ENCODE measurements around the gene PTGDS. TPM values are rescaled to one million over a fixed set of nuclear protein-coding genes. Genes with fewer than 3 reads are reported as not detected.
"Not testable (repeated sequence)": the region's sequence is repeated elsewhere in the genome, so short reads cannot be mapped to it uniquely, and the experiment has no call there.

PTGDS gene
- total RNA-seq, 1 donor from 2014 or later = 49.6 TPM

DNA sequence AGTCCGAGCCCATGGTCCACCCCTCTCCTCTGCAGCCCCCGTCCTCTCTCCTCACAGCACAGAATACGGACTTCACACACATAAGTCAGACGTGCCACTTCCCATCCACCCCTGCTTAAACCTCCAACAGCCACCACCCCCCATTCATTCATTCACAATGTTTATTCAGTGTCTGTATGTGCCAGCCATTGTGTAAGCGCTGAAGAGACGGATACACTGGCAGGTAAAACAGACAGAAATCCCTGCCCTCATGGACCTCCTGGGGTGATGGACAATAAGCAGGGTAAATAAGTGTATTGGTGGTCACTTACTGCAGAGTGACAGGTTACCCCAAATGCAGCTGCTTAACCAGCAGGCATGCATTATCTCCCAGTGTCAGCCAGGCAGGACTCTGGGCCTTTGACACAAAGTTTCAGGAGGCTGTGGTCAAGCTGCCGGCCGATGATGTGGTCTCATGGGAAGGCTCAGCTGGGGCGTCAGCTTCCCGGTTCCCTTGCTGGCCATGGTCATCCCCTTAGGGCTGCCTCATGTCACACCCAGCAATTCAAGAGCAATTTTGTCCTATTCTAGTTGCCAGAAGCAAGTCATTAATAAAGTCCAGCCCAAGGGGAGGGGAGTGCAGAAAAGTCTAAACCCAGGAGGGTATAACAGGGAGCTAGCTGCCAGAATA, 13.1 kb downstream of the PTGDS start:
- no peak for DNase-seq (ENCODE audit: low spot score)

DNA sequence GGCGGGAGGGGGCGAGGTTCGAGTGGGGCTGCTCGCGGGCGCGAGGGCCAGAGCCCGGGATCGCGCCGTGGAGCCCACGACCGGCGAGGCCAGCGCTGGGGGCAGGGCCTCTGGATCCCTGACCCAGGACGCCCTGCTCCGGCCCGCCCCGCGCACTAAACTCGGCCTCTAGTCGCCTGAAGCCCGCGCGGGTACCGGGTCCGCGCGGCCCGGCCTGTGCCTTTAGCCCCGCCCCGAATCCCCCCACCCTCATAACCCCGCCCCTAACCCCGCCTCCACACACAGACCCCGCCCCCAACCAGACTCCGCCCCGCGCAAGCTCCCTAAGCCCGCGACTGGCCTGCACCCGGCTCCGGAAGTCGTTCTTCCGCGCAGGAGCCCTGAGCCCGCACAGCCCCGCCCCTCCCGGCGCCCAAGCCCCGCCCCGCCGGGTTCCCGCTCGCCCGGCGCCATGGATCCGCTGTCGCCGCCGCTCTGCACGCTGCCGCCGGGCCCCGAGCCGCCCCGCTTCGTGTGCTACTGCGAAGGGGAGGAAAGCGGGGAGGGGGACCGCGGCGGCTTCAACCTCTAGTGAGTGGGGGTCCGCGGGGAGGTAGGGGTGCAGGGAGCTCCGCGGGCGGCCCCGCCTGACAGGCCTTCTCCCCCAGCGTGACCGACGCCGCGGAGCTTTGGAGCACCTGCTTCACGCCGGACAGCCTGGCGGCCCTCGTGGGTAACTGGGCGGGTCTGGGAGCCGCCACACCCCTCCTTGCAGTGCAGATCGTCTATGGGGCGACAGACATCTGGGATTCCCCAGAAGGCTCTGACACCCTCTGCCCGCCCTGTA, 14.9 kb downstream of the PTGDS start, which contains the start of gene PAXX:
PAXX (plus strand) TSS at position 430 of the 826 bp plus-strand sequence; CDS start at position 452, 22 bp downstream.
- peak; percentile 87 for DNase-seq (ENCODE audit: low spot score)

DNA sequence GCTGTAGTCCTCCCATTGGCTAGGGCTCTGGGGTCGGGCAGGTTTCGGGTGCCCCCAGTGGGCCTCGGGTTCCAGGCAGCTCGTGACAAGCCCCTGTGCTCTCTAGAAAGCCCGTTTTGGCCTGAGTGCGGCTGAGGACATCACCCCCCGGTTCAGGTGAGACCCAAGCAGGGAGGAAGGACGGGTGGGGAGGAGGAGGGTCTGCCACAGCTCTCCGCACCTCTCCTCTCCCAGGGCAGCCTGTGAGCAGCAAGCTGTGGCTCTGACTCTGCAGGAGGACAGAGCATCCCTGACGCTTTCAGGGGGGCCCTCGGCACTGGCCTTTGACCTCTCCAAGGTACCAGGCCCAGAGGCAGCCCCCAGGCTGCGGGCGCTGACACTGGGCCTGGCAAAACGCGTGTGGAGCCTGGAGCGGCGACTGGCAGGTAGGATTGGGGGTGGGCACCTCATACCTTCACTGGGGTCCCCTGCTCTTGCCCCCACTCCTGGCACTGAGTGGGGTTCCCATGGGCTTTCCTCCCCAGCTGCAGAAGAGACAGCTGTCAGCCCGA, 15.6 kb downstream of the PTGDS start:
- no peak for DNase-seq (ENCODE audit: low spot score)

DNA sequence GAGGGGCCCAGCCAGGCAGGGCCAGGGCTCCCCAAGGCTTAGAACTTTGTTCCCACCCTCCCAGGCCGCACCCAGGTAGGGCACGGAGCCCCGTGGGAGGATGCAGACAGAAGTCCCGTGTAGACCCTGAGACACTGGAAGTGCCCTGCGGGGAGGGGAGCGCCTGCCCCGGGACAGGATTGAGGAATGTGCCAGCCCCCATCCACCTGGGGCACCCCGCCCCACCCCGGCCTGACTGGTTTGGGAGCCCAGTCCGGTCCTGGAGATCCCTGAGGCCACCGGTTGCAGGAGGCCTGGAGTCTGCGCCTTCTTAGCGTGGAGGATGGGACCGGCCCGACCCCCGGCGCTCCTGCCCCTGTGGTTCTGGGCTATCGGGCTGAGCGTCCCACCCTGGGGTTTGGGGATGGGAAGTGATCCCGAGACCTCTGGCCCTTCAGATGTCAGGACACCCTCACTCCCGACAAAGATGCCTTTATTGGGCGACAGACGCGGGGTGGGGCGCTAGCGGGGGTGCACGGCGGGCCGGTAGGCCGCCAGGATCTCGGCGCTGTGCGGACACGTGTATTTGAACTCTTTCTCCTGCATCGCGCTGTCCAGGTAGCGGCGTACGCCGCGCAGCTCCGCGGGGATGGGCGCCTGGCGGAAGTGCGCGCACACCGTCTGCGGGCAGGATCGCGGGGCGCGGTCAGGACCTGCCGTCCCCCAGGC, 17.0 kb downstream of the PTGDS start:
- peak; percentile 30 for DNase-seq (ENCODE audit: low spot score)

DNA sequence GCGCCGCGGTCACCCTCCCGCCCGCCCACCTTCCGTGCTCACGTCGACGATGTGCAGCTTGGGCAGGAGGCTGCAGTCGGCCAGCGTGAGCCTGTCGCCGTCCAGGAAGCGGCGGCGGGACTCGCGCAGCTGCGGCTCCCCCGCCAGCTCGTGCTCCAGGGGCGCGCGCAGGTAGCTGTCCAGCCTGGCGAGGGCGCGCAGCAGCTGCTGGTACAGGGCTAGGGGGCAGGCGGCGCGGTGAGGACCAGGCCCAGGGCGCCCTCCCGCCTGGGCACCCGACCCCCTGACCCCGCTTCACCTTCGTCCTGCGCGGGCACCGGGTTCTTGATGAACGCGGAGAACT, 17.6 kb downstream of the PTGDS start:
- no peak for DNase-seq (ENCODE audit: low spot score)

DNA sequence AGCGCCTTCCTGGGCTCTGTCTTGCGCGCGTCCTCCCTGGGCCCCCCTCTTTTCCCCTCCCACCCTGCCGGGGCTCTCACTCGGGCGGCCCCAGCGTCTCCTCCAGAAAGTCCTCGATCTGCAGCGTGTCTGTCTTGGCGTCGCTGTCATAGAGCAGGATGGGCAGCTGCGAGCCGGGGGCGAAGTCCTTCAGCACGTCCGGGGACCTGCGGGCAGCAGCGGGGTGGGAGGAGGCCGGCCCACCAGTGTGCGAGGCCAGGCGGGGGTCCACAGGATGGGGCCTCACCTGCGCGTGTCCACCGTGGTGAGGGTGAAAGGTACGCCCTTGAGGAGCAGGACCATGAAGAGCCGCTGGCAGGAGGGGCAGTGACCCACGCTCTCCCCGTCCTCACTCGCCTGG, 18.1 kb downstream of the PTGDS start:
- peak; percentile 35 for DNase-seq (ENCODE audit: low spot score)

DNA sequence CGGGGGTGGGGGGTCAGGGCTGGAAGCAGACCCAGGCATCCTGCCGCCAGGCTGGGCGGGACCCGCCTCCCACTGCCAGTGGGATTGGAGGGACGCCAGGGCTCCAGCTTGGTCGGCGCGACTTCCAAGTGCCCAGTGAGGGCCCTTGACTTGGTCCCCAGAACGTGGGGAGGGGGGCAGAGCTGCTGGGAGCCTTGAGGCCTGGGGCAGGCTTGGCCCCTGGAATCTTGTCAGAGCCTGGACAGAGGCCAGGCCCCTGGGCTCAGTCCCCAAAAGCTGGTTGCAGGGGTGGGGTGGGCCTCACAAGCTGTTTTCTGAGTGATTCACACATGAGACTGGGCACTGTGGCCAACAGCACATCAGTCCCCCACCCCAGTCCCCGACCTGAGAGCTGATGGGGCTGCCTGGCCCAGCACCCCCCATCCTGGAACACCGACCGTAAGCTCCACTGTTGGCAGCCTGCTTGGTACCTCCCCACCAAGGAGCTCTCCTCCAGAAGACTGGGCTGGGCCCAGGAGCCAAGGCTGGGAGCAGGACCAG, 18.5 kb downstream of the PTGDS start:
- DNase-seq (ENCODE audit: low spot score) = peak; percentile 69

DNA sequence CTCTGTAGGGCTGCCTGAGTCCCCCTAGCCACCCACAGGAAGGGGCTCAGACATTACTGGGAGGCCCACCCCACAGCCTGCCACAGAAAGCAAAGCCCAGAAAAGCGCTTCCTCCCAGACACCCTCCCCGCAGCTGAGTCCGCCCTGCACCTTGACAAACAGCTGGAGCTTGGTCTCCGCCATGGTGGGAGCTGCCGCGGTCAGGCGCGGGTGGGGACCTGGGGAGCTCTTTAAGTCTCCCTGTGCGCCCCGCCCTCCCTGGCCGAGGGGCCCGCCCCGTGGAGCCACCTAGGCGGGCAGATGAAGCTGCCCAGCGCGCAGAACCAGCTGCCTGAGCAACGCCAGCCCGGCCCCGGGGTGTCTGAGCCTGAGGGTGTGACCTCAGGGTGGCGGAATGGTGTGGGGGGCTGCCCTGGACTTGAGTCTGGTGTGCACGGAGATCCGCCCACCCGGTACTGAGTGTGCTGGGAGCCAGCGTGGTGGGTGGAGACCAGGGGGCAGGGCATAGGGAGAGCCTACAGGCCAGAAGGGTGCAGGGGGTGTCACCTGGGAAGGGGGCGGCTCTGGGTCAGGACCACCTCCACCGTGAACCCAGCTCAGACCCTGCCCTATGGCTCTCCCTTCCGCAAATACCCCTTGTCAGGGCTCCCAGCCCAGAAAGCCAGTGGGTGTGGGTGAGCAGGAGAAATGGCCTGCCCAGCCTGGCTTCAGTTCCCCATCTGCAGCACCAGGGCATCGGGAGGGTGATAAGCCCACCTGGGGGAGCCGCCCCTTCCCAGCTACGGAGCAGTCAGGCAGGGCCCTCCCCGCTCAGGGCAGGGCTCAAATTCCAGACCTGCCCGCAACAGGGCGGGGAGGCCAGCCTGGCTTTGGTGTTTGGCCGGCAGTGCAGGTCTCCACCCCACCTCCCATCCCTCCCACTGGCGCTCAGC, 19.3 kb downstream of the PTGDS start, which contains the start of gene CLIC3:
CLIC3 (minus strand) TSS at position 208 of the 932 bp plus-strand sequence; CDS start at position 183, 25 bp downstream.
- DNase-seq (ENCODE audit: low spot score) = peak; percentile 71

DNA sequence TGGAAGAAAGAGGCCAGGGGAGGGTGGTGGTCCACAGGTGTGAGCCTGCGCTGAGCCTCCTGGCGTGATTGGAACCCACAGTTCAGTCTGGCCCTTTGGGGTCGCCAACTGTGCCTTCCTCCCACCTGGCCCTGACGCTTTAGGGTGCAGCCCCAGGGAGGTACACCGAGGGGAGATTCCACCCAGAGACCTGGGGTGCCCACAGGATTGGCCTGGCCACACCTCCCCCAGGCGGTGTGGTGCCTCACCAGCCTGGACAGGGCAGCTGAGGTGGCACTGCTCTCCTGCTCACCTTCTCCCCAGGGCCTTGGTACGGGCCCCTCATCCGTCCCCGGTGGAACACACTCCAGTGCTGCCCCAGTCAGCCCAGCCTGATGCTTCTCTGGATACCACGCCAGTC, 20.1 kb downstream of the PTGDS start:
- no peak for DNase-seq (ENCODE audit: low spot score)

DNA sequence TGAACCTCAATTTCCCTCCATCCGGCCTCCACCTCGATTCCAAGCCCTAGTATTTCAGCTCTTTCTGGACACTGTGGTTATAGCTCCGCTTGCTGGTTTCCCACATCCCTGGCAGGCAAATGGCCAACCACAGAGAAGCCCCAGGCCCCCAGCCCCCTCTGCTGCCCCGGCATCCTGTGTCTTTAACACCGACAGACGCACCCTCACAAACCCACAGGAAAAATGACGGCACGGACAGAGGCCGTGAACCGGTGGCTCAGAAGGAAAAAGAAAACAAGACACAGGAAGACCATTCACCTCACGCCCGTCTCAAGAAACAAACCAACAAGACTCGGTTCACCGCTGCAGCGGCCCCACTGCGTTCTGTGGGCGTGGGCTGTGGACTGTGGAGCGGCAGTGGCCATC, 20.5 kb downstream of the PTGDS start:
- DNase-seq (ENCODE audit: low spot score) = no peak

DNA sequence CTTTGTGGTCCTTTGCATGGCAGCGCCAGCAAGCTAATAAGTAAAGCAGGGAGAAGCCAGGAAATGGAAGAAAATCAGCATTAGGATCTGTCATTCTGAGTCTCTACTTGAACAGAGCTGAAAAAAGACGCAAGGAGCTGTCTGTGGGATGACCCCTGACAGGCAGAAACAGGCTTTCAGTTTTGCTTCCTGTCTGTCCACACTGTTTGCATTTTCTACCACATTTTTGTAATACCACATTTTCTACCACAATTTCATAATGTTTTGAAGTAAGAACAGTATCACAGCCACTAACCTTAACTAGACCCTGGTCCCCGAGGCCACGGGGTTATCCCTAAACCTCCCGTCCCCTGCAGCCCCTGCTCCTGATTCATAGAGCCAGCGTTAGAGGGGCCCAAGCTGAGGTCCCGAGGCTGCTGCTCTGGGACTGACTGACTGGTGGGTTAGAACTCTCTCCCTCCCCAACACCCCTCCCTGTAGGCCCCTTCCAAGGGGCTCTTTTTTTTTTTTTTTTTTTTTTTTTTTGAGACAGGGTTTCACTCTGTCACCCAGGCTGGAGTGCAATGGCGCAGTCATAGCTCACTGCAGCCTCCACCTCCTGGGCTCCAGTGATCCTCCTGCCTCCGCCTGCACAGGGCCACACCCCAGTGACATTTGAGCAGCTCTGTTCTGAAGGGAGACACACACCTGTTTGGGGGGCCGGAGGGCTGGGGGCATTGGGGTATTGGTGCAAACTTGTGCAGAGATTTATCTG, 23.1 kb downstream of the PTGDS start:
- peak; percentile 68 for DNase-seq (ENCODE audit: low spot score)

DNA sequence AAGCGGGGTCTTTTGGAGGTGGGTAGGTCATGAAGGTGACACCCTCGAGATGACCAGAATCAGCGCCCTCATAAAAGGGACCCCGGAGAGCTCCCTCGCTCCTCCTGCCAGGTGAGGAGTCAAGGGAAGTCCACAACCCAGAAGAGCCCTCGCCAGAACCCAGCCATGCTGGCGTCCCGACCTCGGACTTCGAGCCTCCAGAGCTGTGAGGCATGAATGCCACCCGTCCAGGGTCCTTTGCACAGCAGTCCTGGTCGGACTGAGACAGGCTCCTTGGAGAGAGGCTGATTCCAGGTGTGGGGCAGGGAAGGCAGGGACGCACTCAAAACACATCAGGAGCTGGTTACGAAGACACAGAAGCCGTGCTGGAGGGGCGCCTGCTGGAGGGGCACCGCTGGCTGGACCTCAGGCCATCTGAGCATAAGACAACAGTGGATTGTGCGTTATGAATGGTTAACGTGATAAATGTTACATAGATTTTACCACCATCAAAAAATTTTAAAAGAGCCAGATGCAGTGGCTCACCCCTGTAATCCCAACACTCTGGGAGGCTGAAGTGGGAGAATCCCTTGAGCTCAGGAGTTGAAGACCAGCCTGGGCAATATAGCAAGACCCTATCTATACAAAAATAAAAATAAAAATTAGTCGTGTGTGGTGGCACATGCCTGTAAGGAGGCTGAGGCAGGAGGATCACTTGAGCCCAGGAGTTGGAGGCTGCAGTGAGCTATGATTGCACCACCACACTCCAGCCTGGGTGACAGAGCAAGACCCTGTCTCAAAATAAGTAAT, 24.7 kb downstream of the PTGDS start:
- no peak for DNase-seq (ENCODE audit: low spot score)

DNA sequence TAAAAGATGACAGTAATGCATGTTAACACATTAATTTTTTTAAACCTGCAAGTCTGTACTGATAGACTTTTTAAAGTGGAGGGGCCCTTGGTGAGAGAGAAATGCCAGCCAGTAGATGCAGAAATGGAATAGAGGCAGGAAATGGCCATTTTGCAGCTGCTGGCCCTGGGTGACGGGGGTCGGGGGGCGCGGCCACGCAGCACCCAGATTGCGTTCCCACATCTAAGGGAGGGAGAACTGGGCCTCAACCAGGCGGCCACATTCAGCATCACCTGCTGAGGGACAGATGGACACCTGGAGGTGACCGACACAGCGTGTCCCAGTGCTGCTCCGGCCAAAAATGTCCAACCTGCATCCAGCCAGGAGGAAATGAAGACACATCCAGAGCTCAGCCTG, 25.3 kb downstream of the PTGDS start:
- no peak for DNase-seq (ENCODE audit: low spot score)

DNA sequence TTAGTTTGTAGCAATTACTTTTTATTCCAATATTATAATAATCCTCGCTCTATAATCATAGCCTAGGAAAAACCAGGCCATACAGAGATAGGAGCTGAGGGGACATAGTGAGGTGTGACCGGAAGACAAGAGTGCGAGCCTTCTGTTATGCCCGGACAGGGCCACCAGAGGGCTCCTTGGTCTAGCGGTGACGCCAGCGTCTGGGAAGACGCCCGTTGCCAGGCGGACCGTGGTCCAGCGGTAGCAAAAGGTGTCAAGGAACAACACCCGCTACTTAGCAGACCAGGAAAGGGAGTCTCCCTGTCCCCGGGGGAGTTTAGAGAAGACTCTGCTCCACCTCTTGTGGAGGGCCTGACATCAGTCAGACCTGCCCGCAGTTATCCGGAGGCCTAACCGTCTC, 27.0 kb downstream of the PTGDS start:
- DNase-seq (ENCODE audit: low spot score) = not testable (repeated sequence)

DNA sequence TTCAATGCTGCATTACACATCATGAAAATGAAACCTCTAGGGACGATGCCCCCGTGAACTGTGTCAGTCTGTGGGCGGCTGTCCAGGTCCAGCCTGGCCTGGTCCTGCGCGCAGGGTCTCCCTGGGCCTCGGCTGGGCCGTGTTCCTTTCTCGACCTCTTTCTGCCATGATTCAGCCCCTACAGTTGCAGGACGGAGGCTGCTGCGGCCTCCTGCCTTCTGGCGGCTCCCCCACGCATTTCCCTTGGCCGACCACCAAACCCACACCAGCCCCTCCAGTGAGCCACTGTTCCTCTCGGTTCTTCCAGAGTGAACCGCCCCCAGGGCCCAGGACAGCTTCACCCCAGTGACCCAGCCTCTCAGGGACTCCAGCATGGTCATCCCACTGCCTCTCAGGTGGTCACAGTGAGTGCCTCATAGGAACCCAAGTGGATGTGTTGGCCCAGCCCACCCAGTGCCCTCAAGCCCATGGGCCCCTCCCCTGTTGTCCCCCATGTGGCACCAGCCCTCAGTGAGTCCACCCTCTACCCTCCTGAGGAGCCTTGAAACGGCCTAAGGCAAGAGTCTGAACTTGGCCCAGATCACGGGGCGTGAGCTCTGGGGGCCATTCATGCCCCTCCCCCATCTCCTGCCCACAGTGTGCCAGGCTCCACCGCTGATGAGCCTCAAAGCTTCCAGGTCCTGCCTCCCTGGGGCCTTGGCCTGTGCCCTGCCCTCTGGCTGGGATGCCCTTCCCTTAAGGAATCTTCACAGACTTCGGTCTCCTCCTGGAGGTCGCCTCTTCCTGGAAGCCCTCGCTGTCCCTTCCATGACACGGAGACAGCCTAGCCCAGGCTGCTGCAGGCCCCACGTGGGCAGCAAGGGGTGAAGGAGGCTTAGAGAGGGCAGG, 29.1 kb downstream of the PTGDS start:
- no peak for DNase-seq (ENCODE audit: low spot score)

DNA sequence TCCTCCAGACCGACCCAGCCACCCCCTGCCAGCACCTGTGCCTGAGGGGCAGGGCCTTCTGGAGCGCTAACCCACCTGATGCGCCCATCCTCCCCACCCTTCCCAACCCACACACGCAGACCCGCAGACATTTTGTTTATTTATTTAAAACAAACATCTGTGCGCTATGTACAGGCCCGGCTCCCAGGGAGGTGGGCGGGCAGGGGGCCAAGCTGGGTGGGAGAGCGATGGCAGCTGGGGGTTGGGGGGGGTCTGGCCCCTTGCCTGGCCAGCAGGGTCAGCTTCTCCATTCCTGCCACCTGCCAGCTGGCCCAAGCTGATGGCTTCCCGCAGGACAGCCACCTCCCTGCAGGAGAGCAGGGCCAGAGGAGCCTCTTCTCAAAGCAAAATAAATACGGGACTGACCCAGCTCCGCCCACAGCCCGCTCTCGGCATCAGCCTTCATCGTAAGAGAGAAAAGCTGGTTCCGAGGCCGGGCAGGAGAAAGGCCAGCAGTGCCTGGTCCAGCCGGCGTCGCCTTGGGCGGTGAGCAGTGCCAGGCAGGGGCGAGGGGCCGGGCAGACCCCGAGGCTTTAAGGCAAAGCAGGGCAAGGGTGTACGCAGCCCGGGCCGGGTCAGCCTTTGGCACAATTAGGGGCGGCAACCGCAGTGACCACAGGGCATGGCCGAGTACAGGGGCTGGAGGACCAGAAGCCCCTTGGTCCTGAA, 30.0 kb downstream of the PTGDS start:
- DNase-seq (ENCODE audit: low spot score) = no peak

DNA sequence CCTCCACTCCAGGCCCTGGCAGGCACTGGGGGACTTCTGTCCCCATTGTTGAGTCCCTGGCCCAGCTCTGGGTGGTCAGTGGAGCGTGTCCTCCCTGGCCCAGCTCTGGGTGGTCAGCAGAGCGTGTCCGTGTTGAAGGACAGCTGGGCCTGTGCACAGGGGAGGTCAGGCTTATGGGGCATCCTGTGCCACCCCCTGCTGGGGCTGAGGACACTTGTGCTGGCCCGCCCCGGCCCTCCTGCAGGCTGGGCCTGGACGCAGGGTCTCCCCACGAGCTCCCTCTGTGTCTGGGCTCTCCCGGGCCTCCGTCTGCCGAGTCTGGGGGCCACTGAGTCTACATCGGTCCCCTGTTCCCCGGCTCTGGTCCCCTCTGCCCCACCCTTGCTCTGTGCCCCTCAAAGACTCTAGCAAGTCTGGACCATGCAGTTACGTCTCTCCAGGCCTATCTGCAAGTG, 30.5 kb downstream of the PTGDS start:
- DNase-seq (ENCODE audit: low spot score) = no peak

Data from umbilical cord (tissue), 2 donors.